Suppressor macrophage treated with lipopolysaccharide for 1 hour (primary cell): ENCODE data around the gene FBLN1.
"Not testable (repeated sequence)": the region's sequence is repeated elsewhere in the genome, so short reads cannot be mapped to it uniquely, and the experiment has no call there.

ENCODE experiments used
- DNase-seq, 3 donors: peaks; one replicate each; pipeline ENCODE4 v3.0.0-alpha.2; 2020 to 2022

Gene FBLN1

GRCh38 chr22:45548991-45549761 lies 46.5 kb downstream of the FBLN1 start:
- no peak for DNase-seq

DNA sequence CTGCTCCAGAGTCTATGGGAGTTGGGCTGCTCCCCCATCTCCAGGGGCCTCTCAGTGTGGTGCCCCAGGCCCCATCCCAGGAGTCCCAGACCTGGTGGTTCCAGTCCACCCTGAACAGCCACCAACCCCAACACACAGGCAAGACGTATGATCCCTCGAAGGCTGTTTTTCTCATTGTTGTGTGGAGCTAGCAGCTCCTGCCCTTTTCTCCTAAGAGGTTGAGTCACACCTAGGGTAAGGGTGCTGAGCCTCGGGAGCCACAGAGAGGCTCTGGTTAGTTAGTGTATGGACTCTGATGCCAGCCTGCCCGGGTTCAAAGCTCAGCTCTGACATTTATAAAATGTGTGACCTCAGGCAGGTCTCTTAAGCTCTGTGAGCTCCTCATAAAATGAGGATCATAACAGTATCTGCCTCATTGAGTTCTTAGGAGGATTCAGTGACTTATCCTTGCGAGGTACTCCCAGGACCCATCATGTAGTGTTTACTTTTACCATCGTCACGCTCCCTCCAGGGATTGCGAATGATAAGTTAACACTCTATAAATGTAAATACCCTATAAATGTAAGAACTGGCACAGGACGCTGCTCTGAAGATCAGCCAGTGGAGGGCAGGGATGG lies 47.2 kb downstream of the FBLN1 start:
- no peak for DNase-seq

GRCh38 chr22:45550416-45550815 lies 47.7 kb downstream of the FBLN1 start:
- DNase-seq = no peak

- DNase-seq = no peak
Measured at GRCh38 chr22:45550891-45551290, 48.2 kb downstream of the FBLN1 start.

DNA sequence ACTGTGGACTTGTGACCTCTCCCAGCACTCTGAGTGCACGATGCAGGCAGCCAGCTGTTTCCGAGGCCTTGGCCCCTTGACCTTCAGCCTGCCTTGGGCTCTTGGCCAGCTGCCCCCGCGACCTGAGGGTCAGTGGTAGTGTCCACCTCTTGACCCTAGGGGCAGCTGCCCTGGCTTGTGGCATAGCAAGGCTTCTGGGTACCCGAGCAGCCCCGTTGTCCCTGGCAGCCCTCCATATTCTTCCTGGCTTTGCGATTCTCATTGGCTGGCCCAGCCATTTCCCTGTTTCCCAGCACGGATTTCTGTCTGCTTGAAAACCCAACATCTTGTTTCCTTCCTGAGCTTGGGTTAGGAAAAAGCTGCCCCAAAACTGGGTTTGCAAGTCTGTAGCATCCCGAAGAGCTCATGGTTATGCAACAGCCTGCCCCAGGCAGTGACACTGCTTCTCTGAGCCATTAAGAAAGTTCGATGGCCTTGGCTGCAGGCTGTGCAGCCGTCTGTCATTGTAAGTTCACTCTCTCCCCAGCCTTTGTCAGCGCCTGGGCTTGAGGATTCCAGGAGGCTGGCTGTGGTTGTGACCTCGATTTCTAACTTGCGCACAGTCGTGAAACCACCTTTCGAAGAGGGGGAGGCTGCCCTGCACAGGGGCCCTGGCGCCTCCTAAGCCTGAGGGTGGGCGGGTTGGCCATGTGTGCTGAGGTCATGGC lies 48.8 kb downstream of the FBLN1 start:
- DNase-seq = no peak

DNA sequence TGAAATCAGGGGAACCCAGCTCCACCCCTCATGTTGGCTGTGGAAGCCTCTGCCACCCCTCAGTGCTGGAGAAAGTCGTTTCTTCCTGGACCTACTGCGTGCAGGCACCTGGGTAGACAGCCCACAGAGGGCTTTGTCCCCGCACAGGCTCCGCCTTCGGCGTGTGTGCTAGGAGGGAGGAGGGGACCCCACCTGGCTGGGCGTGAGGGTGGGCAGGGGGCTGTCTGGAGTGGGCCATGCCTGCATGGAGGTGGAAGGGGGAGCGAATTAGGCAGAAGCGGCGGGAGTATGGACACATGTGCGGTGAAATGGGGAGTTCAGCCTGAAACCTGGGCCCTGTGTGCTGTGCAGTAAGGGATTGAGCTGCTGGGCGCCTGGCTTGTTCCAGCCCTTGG lies 49.3 kb downstream of the FBLN1 start:
- DNase-seq = no peak

DNA sequence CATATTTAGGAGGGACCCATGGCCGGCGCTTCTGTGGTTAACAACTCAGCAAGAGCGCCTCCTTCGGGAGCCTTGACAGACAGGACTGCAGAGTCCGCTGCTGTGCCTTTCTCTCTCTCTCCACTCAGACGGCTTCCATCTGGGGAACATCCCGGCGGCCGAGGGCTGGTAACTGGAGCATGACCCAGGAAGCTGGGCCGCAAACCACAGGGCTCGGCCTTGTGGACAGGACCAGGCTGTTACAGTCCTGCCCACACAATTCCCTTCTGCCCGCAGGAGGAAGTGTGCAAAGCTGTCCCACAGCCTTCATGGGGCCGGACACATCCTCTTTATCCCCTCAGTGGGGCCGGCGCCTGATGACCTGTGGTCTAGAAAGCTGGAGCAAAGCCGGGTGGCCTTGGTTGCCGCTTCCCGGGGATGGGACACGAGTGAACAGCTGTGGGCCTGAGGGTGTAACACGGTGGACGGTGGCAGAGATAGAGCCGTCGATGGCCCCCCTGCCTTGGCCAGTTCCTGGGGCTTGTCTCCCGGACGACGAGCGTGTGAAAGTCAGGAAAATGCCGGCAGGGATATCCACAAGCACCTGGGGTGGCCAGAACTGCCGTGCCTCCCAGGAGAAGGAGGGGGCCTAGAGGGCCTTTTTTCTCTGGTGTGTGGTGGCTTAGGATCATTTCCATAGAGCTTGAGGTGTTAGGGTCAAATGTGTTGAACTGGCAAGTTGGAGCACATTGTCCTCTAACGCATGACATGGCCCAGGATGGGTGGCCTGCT lies 50.1 kb downstream of the FBLN1 start:
- DNase-seq = peak; percentile 68 to 72 (median 71)

- peak; percentile 66 to 82 (median 75) for DNase-seq
Measured at GRCh38 chr22:45553351-45554039, 50.8 kb downstream of the FBLN1 start.

DNA sequence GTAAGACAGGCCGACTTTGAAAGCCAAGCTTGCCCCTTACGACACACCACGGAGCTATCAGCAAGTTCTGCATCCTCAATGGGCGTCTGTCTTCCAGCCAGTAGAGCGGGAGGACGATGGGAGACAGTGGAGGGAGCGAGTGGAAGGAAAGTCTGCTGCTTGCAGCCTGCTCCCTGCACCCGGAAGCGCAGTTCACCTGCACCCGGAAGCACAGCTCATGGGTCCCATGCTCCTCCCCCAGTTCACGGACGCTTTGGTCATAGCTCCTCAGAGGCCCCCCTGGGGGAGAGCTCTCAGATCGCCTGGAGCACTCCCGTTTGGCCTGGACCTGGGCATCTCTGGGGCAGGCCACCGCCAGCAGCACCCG lies 51.3 kb downstream of the FBLN1 start:
- DNase-seq = no peak

DNA sequence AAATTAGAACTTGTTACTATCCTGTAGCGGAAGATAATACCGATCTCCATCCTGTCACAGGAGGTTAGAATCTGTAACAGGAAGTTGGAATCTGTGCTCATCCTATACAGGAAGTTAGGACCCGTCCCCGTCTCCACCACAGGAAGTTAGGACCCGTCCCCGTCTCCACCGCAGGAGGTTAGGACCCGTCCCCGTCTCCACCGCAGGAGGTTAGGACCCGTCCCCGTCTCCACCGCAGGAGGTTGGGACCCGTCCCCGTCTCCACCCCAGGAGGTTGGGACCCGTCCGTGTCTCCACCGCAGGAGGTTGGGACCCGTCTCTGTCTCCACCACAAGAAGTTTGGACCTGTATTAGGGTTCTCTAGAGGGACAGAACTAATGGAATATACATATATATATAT lies 52.2 kb downstream of the FBLN1 start:
- no peak for DNase-seq

GRCh38 chr22:45557926-45558325 lies 55.2 kb downstream of the FBLN1 start:
- DNase-seq = not testable (repeated sequence)

DNA sequence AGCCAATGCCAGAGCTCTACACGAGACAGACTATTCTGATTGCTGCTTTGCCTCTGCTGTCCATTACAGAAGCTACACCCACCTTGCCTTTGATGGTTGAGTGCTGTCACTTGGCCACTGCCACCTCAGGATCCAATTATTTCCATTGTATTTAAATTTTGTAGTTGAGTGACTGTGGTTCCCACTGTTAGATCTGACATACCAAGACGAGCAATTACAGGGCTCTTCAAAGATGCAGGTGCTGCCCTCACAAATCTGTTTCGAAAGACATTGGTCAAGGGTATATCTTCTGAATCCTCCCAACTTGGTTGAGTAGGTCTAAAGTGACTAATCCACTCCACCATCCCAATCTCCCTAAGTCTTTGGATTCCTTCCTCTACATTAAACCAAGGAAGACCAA lies 57.4 kb downstream of the FBLN1 start:
- DNase-seq = not testable (repeated sequence)

GRCh38 chr22:45560761-45561160 lies 58.1 kb downstream of the FBLN1 start:
- not testable (repeated sequence) for DNase-seq

DNA sequence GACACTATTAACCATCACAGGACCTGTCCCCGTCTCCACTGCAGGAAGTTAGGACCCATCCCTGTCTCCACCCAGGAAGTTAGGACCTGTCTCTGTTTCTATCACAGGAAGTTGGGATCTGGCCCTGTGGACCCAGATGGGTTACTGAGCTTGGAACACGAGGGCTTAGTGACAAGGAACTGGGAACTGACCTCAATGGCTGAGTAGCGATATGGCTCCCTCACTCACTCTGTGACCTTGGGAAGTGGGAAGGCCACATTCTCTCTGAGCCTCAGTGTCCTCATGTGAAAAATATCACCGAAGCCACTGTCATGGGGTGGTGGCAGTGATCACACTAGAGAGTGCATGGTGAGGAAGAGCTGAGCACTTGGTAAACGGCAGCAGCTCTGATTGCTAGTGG lies 59.4 kb downstream of the FBLN1 start:
- DNase-seq = no peak

DNA sequence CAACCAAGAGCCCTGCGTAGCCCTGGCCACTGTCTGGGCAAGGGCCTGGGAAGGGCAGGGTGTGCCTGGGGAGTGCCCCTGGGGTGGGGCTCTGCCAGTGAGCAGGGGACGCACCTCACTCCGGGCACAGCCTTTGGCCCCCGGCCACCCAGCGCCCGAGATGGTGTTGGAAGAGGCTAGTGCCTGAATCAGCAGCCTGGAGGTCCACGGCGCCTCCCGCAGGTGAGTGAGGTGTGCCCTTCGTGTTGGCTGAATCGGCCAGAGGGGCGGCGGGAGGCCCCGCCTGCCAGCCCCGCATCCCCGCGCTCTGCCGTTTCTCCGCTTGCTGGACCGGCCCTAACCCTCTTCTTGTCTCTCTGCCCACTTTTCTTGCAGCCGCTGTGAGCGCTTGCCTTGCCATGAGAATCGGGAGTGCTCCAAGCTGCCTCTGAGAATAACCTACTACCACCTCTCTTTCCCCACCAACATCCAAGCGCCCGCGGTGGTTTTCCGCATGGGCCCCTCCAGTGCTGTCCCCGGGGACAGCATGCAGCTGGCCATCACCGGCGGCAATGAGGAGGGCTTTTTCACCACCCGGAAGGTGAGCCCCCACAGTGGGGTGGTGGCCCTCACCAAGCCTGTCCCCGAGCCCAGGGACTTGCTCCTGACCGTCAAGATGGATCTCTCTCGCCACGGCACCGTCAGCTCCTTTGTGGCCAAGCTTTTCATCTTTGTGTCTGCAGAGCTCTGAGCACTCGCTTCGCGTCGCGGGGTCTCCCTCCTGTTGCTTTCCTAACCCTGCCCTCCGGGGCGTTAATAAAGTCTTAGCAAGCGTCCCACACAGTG lies 60.1 kb downstream of the FBLN1 start:
- DNase-seq = no peak

DNA sequence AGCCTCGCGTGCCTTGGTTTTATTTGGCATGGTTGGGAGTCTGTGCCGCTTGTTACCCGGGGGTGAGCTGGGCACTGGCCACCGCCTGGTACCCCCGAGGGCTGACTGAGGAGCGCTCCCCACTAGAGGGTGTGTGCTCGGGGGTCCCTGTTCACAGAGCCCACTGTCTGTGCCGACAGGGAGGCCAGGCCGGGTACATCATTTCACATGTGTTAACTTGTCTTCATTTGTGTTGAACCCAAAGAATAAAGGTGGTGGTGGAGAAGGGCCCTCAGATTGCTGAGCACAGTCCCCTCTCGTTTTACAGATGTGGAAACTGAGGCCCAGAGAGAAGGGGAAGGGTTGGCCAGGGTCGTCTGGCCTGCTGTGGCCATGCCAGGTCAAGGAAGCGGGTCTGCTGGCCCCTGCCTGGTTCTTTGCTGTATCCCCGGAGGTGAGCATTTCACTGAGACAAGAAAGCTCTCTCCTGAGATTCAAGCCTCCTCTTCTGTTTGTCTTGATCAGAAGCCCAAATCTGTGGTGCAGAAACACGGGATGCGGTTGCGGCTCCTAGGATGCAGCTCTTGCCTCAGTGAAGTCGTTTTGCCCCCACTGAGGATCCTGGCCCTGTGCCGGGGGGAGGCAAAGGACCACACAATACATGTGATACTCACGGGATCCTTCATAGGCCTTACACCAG lies 60.8 kb downstream of the FBLN1 start:
- DNase-seq = no peak

GRCh38 chr22:45564349-45565030 lies 61.8 kb downstream of the FBLN1 start:
- no peak for DNase-seq

DNA sequence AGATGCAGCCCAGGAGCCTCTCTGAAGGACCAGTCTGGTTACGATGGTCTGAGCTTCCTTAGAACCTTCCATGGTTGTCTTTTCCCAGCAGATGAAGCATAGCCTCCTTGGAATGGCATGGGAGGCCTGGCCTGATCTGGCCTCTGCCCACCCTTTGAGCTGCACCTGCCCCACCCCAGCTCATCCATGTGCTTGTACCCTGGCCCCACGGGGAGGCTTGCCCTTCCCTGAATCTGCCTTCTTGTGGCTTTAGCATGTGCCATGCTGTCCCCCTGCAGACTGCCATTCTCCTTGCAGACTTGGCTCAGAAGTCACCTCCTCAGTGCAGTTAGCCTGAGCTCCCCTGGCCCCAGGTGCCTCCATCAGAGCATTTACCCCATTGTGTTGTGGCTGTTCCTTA lies 62.5 kb downstream of the FBLN1 start:
- no peak for DNase-seq

- no peak for DNase-seq
Measured at GRCh38 chr22:45565973-45566372, 63.3 kb downstream of the FBLN1 start.

GRCh38 chr22:45568213-45568612 lies 65.5 kb downstream of the FBLN1 start:
- no peak for DNase-seq

- no peak for DNase-seq
Measured at GRCh38 chr22:45571089-45571488, 68.4 kb downstream of the FBLN1 start.
